ENCODE results near the gene ADAMTS7. TPM values are rescaled to one million over a fixed set of nuclear protein-coding genes. Genes with fewer than 3 reads are reported as not detected.

ADAMTS7 gene
- total RNA-seq (1 to 10 TPM in 2 of 4 donors, under 1 TPM in 2; 0.74 to 1.3 (median 0.96) TPM), polyA plus RNA-seq (under 1 TPM; 0.32 to 0.61 (median 0.59) TPM)
- long read RNA-seq, donor 1 = 0 reads
- long read RNA-seq, donor 2 = 0 reads

DNA sequence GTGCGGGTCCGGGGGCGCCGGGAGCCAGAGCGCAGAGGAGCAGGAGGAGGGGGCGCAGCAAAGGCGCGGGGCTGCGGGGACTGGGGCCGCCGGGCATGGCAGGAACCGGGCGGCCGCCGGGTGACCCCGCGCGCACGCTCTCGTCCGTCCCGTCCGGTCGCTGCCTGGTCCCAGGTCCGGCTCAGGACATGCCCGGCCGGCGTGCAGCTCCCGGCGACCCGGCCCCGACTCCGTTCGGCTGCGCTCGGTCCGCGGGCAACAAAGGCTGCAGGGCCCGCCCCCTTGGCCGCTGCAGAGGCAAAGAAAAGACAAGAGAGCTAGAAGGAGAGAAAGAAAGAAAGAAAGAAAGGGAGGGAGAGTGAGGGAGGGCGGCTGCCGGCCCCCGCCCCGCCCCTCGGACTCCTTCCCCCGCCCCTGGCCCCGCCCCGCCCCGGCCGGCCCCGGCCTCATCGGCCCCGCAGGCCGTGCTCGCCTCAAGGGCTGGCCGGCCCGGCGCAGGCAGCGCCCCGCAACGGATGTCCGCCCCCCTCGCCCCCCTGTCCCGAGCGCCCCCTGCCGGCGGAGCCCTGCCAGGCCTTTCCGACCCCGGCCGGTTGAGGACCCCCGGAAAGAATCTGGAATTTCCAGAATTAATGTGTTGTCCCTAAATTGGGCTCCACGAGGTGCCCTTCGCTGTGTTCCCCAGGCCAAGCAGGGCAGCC lies at the start of gene ADAMTS7:
Gene ADAMTS7 (minus strand): TSS at position 341 of the 701 bp plus-strand sequence. CDS start 244 bp downstream, at position 97.
- H3K4me1 ChIP-seq = peaks cover 6% of the 10 kb centered on the region
- ATAC-seq (peak; percentile 87 to 96 (median 94)), DNase-seq (peak; percentile 83 to 87)
- H3K27me3 ChIP-seq (ENCODE audit: insufficient read depth in 3 of 3, low read length in 2 of 3) = peaks cover 0 to 20% (median 0%) of the 10 kb centered on the region in 3 donors
- peak within 1 kb of the TSS; percentile 80 for H3K4me3 ChIP-seq
- 0 to 1% (median 1%) methylated on average over 33 to 73 of the region's 73 CpGs for WGBS, 3 donors
- H3K9me3 ChIP-seq = no peaks in the 10 kb centered on the region
- intact Hi-C loops (cut with DNase I) = loop anchor here (5.0 to 10.0 kb wide), 2 partner anchors 46 to 49 kb away; no protein-coding TSS in a partner anchor
- TF ChIP-seq CTCF (IDR thresholded peaks at IDR 0.05) = peak; percentile 48
- H3K36me3 ChIP-seq (ENCODE audit: insufficient read depth in 1 of 2, low read depth in 1 of 2) = no peaks in the 10 kb centered on the region
- H3K27ac ChIP-seq = peak within 1 kb of the TSS; percentile 53

- peak overlapping the region; percentile 65 for H3K4me3 ChIP-seq
- H3K27ac ChIP-seq = no peak overlapping the region
- peak; percentile 54 for TF ChIP-seq CTCF (IDR thresholded peaks at IDR 0.05)
- H3K36me3 ChIP-seq (ENCODE audit: insufficient read depth in 1 of 2, low read depth in 1 of 2) = no peaks in the 10 kb centered on the region
- peaks cover 4% of the 10 kb centered on the region for H3K4me1 ChIP-seq
- no peaks in the 10 kb centered on the region for H3K27me3 ChIP-seq (ENCODE audit: insufficient read depth in 3 of 3, low read length in 2 of 3)
- 1 to 2% (median 2%) methylated on average over 28 of the region's 28 CpGs for WGBS, 3 donors
- ATAC-seq = peak; percentile 93 to 95 (median 93)
- no peaks in the 10 kb centered on the region for H3K9me3 ChIP-seq
- intact Hi-C loops (cut with DNase I) = no loop called here
- peak; percentile 74 to 76 for DNase-seq
Measured at GRCh38 chr15:78859971-78860719, 48.9 kb upstream of the ADAMTS7 start.

DNA sequence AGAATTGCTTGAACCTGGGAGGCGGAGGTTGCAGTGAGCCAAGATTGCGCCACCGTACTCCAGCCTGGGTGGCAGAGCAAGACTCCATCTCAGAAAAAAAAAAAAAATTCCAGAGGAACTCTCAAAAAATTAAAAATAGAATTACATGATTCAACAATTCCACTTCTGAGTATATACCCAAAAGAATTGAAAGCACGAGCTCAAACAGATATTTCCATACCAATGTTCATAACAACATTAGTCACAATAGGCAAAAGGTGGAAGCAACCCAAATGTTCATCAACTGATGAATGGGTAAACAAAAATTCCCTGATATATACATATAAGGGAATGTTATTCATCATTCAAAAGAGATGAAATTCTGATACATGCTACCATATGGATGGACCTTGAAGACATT lies 44.5 kb upstream of the ADAMTS7 start:
- no peak for TF ChIP-seq CTCF (IDR thresholded peaks at IDR 0.05)
- ATAC-seq = no peak

GRCh38 chr15:78854833-78855372 lies 43.6 kb upstream of the ADAMTS7 start:
- WGBS, 3 donors = 89 to 98% (median 95%) methylated on average over 2 of the region's 2 CpGs
- intact Hi-C loops (cut with DNase I) = no loop called here
- no peaks in the 10 kb centered on the region for H3K36me3 ChIP-seq (ENCODE audit: insufficient read depth in 1 of 2, low read depth in 1 of 2)

More for the DNA sequence above, 44.5 kb upstream of the ADAMTS7 start:
- intact Hi-C loops (cut with DNase I) = loop anchor here in 1 of 2 donors (2.0 kb wide), 1 partner anchor 13 kb away; no protein-coding TSS in a partner anchor
- no peak for DNase-seq
- Histone ChIP-seq H3K27me3 (ENCODE audit: insufficient read depth in 3 of 3, low read length in 2 of 3) (no peaks in the 10 kb centered on the region), H3K36me3 (ENCODE audit: insufficient read depth in 1 of 2, low read depth in 1 of 2) (no peaks in the 10 kb centered on the region), H3K9me3 (no peaks in the 10 kb centered on the region), H3K27ac (no peak overlapping the region), H3K4me3 (no peak overlapping the region), H3K4me1 (peaks cover 4% of the 10 kb centered on the region)
- 59 to 62% (median 61%) methylated on average over 4 of the region's 4 CpGs for WGBS, 3 donors

More at GRCh38 chr15:78854833-78855372, 43.6 kb upstream of the ADAMTS7 start:
- DNase-seq (no peak), ATAC-seq (no peak)
- no peaks in the 10 kb centered on the region for H3K27me3 ChIP-seq (ENCODE audit: insufficient read depth in 3 of 3, low read length in 2 of 3)
- H3K4me1 ChIP-seq = peaks cover 2% of the 10 kb centered on the region
- no peak for TF ChIP-seq CTCF (IDR thresholded peaks at IDR 0.05)
- no peak overlapping the region for H3K27ac ChIP-seq
- no peaks in the 10 kb centered on the region for H3K9me3 ChIP-seq
- H3K4me3 ChIP-seq = no peak overlapping the region
